ENCODE measurements around the gene GBX2. TPM values are rescaled to one million over a fixed set of nuclear protein-coding genes. Genes with fewer than 3 reads are reported as not detected.

GBX2 gene
- total and polyA plus RNA-seq, 2 of the 8 experiments (the other 6 are each of a cell fraction or from before 2014, with no cell fraction given) = 0.38 to 0.89 TPM

DNA sequence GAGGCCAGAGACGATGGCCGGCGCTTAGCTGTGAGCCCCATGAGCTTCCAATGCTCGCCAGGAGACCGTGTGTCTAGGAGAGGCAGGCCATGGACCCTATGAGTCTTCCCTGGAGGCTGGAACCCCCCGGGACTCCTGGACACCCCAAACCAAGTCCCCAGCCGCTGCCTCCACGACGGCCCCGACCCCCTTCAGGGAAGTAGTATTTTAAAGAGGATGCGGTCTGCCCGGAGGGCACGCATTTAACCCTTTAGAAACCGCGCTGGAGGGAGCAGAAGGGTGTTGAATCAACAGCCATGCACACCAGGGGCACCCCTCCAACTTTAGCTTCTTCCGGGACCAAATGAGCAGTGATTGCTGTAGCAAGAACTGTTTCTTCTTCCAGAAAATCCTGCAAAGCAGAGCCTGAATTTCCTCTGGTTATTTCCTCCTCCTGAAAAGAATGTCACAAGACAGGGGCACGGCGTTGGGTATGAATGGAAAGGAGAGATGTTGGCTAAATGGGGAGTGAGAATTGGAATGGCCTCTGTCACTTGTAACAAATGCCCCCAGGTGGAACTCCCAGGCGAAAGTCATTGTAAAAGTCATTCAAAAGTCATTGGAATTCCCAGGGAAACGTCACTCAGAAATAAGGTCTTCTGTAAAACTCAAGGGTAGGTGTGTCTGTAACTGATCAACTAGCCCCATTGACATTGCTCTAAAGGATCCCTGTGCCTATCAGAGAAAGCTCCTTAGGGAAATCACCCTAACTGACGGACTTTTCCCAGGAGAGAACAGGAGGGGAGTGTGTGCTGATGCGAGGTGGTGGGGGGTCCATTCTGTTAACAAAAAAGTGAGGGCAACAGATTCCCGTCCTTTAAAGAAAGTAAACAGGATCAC is 5.8 kb upstream of the GBX2 start (continued):
- TF ChIP-seq CTBP2 (IDR thresholded peaks at IDR 0.05; ENCODE audit: borderline replicate concordance, insufficient read depth, insufficient read length, low read length) (no peak), TAF7 (optimal IDR thresholded peaks at IDR 0.05; ENCODE audit: borderline replicate concordance, low read depth, low read length) (no peak), PHF8 (conservative IDR thresholded peaks at IDR 0.05; ENCODE audit: low read depth, low read length) (no peak), SRF (IDR thresholded peaks at IDR 0.05; ENCODE audit: low read depth, low read length) (no peak), SUZ12 (IDR thresholded peaks at IDR 0.05; ENCODE audit: low read length) (peak; percentile 1; the same call in 1 of the 2 replicates), YY1 (IDR thresholded peaks at IDR 0.05; ENCODE audit: low read depth, low read length) (no peak), SP2 (IDR thresholded peaks at IDR 0.05; ENCODE audit: low read length) (no peak), NANOG (IDR thresholded peaks at IDR 0.05; ENCODE audit: insufficient read depth, low read depth, low read length, poor library complexity, severe bottlenecking) (no peak), EZH2 (IDR thresholded peaks at IDR 0.05; ENCODE audit: low read depth, low read length, severe bottlenecking) (peak; percentile 32)
- TF ChIP-seq, protein P1, sequence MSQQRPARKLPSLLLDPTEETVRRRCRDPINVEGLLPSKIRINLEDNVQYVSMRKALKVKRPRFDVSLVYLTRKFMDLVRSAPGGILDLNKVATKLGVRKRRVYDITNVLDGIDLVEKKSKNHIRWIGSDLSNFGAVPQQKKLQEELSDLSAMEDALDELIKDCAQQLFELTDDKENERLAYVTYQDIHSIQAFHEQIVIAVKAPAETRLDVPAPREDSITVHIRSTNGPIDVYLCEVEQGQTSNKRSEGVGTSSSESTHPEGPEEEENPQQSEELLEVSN (IDR thresholded peaks at IDR 0.05) = no peak

Data from H1 (cell line).